ENCODE data around the gene NEMP1.
"Not testable (repeated sequence)": the region's sequence is repeated elsewhere in the genome, so short reads cannot be mapped to it uniquely, and the experiment has no call there.

The NEMP1 gene

DNA sequence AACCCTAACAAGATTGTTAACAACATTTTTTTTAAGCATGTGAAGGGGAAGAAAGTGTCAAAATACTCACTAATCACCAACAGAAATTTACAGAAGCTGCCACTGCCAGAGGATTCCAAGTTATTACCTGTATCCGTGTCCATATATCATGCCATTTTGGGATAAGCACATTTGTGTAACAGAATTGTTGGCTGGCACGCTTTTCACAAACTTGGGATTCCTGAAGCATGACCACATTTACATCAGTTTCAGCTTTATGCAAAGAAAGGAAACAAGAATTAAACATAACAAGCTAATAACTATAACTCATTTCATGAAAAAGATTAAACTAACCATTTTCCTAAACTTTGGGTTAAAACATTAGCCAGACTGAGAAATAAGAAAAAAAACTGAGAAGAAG is 5.9 kb downstream of the NEMP1 start:
- Histone ChIP-seq H3K4me3 (no peak overlapping the region), H3K27ac (peak overlapping the region in 4 of 21 experiments; percentile 24 to 43 (median 36))

DNA sequence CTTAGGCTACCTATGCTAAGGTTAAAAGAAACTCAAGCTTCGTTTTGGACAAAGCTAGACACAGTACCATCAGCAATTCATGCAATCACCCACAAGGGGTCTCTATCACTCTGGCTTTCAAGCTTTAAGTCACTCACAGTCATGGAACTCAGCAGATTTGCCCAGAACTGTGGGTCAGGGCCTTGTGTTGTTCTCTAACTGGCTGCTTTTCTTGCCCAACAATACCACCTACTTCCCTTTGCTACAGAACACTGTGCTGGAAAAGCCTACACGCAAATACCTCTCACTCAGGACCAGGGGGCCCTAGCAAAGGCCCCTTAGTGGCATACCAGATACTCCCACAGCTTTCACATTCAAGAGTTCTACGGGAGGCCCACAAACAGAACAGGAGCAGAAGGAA is 9.1 kb downstream of the NEMP1 start:
- peak overlapping the region in 19 of 21 experiments; percentile 10 to 82 (median 47) for H3K27ac ChIP-seq

DNA sequence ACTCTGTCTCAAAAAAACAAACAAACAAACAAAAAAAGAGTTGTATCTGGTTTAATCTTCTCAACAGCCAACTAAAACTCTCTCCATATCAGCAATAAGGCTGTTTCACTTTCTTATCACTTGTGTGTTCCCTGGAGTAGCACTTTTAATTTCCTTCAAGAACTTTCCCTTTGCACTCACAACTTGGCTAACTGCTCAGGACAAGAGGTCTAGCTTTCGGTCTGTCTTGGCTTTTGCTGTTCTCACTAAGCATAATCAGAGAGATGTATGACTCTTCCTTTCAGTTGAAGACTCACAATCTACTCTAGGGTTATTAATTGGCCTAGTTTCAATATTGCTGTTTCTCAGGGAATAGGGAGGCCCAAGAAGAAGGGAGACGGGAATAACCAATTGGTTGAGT is 12.3 kb downstream of the NEMP1 start:
- H3K4me3 ChIP-seq: no peak overlapping the region
- no peak overlapping the region for H3K27ac ChIP-seq

More for the DNA sequence above, 9.1 kb downstream of the NEMP1 start:
- H3K4me3 ChIP-seq: no peak overlapping the region

DNA sequence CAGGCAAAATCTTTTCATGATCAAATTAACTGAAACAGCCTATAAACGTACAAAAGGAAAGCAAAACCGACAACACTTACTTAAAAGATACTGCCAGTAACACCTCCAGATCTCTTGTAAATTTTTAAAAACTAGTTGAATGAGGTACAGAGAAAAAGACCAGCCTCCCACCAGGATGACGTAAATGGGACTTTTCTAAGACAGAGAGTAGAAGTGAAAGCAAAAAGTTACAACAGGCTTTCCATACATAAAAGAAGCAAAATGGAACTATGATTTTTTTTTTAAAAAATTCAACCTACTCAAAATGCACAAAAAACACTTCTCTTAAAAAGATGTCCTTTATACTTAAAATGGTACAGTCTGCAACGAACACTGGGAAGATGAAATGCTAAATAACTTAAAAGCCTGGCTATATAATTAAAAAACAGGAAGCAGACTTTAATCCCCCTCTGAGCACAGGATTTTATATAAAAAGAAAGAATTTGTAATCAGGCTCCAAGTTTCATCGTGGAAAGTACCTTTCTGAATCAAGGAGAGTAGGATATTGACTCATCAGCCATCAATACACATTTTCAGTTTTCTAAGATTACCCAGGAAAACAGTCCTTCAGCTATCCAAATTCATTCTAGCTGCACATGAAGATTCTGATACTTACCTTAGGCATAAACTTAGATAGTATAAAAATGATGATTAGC is 14.5 kb downstream of the NEMP1 start:
- Histone ChIP-seq H3K4me3 (no peak overlapping the region), H3K27ac (peak overlapping the region in 11 of 21 experiments; percentile 3 to 70 (median 32))

DNA sequence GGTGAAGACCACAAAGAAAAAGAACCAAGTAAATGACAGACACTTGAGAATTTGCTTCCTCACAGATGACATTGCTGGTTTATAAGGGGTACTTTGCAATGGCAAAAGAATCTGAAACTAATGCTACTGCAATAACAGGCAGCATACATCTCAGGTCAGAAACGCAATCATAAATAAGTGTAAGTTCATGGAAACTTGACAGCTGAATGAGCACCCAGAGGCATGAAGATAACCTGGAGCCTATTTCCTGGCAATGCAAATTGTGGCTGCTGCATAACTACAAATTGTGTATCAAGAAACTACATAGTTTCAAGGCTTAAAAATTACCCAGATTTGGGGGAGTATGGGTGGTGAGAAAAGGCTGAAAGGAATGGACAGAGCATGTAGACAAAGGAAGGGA is 20.1 kb downstream of the NEMP1 start:
- no peak overlapping the region for H3K4me3 ChIP-seq
- H3K27ac ChIP-seq: no peak overlapping the region

DNA sequence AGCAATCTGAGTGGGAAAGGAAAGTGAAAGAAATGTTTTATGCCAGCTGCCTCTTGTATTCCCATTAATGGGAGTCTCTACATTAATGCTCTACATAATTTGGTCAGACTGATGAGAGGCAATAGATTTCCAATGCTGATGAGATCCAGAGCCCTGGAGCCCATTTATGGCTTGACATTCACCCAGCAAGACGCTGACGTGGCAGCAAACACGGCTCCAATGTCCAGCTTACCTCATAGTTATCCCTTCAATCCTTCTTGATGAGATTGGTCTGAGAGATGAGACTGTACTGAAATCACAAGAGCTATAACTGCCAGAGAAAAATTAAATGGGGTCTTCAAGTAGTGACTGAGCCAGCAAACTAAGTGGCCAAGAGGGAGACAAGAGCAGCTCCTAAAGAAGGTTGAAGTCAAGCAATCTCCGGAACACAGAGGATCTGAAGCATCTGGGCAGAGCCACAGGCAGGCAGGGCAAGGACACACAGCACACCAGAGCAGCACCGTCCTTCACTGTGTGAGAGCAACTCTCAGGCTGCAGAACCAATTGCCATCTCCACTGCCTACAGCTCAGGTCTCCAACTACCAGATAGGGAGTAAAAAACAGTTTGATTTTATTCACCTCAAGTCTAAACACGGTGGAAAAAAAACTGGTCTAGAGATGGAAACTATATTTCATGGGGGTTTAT is 21.4 kb downstream of the NEMP1 start:
- Histone ChIP-seq H3K27ac (peak overlapping the region in 4 of 21 experiments; percentile 2 to 14 (median 4)), H3K4me3 (no peak overlapping the region)

DNA sequence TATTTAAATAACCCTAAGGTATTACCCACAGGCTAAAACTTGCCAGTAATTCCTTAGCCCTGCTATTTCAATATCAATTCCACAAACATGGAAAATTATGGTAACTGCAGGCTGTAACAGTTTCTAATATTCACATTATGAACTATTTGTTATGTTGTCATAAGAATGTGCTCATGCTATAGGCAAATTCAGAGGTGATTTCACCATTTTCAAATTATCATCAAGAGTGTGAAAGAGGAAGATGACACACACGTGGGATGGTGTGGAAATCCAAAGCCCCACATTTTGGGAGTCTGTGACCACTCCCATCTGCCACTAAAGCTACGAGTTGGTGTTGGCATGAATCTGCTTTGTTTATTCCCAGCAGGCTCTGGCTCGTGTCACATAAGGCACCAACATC is 22.8 kb downstream of the NEMP1 start:
- Histone ChIP-seq H3K4me3 (no peak overlapping the region), H3K27ac (peak overlapping the region in 1 of 21 experiments; percentile 12)

DNA sequence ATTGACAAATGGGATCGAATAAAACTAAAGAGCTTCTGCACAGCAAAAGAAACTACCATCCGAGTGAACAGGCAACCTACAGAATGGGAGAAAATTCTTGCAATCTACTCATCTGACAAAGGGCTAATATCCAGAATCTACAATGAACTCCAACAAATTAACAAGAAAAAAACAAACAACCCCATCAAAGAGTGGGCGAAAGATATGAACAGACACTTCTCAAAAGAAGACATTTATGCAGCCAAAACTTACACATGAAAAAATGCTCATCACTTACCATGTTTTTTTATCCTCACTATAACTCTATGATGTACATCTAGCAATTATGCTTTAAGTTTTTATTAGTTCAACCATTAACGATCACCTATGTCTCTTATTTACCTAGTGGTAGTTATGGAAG is 24.7 kb downstream of the NEMP1 start:
- not testable (repeated sequence) for H3K4me3 ChIP-seq, H3K27ac ChIP-seq

DNA sequence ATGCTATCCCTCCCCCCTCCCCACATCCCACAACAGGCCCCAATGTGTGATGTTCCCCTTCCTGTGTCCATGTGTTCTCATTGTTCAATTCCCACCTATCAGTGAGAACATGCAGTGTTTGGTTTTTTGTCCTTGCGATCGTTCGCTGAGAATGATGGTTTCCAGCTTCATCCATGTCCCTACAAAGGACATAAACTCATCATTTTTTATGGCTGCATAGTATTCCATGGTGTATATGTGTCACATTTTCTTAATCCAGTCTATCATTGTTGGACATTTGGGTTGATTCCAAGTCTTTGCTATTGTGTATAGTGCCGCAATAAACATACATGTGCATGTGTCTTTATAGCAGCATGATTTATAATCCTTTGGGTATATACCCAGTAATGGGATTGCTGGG is 25.4 kb downstream of the NEMP1 start:
- H3K4me3 ChIP-seq, H3K27ac ChIP-seq: not testable (repeated sequence)

DNA sequence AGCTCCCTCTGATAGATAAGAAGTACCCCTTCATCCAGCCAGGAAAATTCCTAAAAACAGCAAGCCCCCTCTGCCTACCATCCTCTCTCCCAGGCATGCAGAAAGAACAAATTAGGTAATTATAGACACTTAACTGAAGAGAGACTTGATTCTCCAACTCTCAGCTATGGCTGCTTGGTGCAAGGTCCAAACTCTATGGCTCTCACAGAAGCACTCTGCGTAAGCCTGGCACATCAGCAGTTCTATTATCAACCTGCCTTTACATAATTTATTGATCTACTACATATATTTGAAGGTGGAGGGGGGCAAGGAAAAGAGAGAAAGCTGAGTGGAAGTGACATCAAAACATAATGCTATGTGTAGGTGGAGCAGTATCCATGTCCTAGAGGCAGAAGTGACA is 27.6 kb downstream of the NEMP1 start:
- no peak overlapping the region for H3K27ac ChIP-seq

DNA sequence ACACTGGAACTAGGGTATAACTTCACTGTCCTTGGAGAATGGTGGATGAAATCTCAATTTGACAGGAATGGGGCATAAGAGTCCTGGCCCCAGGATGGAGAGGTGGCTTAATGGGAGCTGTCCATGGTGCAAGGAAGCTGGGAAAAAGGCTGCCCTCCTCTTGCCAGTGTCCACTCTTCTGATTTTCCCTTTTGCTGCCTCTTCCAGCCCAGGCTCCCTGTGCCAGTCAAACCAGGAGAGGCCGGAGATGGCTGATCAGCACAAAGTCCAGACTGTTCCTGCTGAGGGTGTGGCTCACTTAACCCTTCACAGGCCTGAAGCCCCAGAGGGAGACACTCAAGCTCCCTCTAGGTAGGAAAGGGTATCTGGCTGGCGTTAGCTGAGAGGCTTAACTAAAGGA is 28.7 kb downstream of the NEMP1 start, which contains the start of gene MYO1A:
Gene MYO1A (minus strand): TSS at position 240 of the 400 bp plus-strand sequence. CDS start 1,806 bp downstream, outside the sequence.
- no peak within 1 kb of the TSS for H3K4me3 ChIP-seq
- H3K27ac ChIP-seq: no peak within 1 kb of the TSS

More for the DNA sequence above, 27.6 kb downstream of the NEMP1 start:
- H3K4me3 ChIP-seq: no peak overlapping the region

DNA sequence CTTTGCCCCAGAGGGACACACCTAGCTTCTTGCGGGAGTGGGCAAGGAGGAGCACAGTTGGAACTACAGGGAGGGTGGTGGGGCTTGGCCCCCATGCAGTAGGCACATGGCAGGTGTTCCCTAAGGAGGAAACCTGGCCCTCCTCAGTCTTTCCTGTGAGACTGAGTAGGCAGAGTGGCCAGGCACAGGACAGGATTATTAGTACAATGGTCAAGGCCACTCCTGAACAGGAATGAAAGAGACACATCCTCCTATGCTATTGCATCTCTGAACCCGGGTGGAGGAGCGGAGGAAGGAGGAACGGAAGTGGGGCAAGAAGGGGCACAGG is 29.5 kb downstream of the NEMP1 start:
- Histone ChIP-seq H3K27ac (no peak overlapping the region), H3K4me3 (no peak overlapping the region)

DNA sequence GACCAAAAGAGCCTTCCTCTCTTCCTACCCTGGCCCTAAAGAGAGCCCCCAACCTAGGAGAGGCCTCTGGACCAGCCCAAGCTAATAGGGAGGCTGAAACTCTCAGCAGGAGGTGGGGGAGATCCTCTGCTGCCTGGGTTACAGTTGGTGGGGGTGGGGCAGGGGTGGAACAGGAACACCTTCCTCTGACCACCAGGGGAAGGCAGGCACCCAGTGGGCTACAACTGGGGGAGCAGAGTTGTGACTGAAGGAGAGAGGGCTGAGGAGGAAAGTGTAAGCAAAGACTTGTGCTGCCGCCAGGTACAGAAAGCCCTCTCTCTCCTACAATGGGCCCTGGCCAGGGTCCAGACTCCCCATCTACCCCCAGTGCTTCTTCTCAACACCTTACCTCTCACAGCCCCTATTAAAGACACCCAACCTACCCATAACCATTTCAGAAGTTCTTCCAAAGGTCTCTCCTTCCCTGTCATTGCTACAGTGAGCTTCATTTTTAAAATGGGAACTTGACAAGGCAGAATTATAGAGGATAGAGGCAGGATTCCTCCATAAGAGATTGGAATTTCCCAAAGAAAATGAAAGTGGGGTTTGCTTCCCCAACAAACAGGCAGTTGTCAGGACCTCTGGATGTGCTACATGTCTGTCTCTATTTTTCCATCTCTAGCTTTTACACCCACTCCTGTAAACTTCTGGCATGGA is 30.0 kb downstream of the NEMP1 start:
- Histone ChIP-seq H3K27ac (no peak overlapping the region), H3K4me3 (no peak overlapping the region)

DNA sequence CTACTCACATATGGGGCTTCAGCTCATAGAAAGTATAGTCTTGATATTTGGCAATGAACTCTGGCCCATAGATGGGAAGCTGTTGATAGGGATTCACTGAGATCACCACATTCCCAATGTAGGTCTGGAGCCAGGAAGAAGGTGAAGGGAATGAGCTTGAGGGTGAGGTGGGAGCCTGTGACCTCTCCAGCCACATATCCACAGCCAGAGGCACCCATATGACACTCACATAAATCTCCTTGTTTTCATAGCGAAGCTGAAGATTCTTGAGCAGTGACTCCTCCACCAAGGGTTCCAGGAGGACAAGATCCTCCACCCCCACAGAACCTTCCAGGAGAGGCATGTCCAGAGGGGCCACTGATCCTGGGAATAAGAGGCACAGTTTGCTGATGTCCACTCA is 30.6 kb downstream of the NEMP1 start:
- Histone ChIP-seq H3K27ac (peak overlapping the region in 1 of 21 experiments; percentile 14), H3K4me3 (no peak overlapping the region)

DNA sequence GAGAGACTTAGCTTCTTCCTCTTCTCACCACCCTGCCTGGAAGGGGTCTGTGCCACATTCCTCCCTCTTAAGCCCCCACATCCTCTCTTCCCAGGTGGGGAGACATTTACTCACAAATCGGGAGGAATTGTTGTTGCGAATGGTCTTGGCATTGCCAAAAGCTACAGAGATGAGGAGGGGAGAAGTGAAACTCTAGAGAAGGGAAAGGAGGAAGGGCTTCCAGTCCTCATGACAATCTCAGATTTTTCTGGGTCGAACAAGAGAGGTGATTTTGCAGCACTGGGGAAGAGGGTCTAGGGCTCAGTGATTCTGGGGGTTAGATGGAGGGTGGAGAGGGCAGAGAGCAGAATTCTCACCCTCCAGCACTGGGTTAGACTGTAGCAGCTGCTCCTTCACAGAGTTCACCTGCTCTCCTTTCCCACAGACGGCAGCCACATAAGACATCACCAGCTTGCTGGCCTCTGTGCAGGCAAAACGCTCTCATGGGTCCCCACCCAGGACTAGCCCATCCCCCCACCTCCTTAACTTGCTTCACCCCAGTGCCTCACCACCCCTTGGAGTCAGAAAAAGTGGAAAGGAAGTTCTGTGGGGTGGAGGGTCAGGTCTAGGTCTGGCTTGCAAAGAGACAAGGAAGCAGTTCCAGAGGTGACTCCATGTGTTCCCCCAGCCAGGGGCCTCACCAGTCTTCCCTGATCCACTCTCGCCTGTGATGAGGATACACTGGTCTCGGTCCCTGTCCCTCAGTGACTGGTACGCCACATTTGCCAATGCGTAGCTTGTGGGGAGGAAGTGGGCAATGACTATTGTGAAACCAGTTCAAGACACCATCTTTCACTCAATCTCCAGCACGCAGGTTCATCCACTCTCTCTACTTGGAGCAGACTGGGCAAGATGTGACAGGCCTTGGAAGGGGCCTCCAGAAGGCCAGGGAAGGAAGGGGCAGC is 31.4 kb downstream of the NEMP1 start:
- peak overlapping the region in 4 of 21 experiments; percentile 11 to 31 (median 22) for H3K27ac ChIP-seq
- no peak overlapping the region for H3K4me3 ChIP-seq

DNA sequence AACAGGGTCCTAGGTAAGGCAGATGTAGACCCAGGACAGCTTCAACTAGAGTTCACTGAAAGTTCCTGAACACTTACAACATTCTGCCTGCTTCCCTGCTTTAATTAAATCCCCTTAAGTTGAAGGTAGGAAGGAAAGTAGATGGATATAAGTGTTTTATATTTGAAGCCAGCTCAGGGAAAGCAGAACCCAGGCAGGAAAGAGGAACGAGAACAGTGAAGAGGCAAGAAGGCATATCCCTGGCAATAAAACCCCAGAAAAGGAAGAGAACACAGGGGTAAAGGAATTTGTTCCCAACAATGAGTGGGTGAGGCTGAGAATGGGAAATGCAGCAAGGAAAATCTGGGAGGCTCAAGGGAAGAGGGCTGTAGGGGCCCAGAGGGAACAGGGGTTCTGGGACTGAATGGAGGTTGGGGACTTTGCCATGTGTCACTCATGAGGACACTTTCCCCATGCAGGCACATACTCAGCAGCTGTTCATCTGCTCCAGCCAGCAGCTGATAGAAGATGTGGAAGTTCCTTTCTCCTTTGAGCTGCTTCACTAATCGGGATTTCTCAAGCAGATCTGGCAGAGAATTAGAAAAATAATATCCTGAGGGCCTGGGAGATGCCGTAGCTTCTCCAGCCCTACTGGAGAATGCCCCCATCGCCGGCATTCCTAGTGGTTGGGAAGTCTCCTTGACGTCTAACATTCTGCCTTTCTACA is 32.4 kb downstream of the NEMP1 start:
- Histone ChIP-seq H3K27ac (peak overlapping the region in 2 of 21 experiments; percentile 8 to 31), H3K4me3 (no peak overlapping the region)

DNA sequence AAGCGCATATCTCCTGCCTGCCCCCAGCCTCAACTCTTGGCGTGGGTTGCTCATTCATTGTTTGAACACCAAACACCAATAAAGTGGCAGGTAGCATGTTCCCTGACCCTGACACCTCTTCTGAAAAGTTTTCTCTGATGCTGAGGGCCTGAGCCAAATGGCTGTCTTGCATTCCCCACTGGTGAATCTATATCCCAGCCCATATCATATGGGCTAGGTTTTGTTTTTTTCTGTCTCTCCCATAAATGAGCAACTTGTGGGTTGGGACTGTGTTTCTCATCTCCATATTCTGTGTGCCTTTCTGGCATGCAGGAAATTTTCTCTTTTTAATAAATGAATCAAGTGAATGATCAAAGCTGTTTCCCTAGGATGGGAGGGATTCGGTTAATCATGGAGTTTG is 33.7 kb downstream of the NEMP1 start:
- H3K4me3 ChIP-seq: no peak overlapping the region
- no peak overlapping the region for H3K27ac ChIP-seq

DNA sequence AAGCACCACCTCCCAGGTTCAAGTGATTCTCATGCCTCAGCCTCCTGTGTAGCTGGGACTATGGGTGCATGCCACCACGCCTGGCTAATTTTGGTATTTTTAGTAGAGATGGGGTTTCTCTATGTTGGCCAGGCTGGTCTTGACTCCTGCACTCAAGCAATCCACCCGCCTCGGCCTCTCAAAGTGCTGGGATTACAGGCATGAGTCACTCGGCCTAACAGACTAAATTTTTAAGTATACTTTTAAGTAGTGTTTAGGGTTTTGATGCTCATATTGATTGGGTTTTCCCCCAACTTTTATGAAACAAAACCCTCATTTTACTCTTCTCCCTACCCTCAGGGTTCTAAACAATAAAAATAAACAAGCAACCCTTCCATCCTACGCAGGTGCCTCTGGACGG is 34.1 kb downstream of the NEMP1 start:
- Histone ChIP-seq H3K4me3 (no peak overlapping the region), H3K27ac (no peak overlapping the region)

DNA sequence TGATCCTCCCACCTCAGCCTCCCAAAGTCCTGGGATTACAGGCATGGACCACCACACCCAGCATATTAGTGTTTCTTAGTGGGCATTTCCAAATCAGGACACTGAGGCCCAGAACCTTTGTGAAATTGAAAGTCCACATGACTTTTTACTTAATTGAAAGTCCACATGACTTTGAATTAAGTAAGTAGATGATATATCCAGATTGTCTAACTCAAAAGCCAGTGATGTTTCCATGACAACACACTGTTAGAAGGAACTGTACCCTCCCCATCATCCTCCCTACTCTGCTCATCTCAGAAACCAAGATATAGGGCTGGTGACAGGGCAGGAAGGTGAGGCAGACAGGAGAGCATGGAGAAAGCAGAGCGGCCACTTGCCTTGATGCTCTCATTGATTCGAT is 35.9 kb downstream of the NEMP1 start:
- no peak overlapping the region for H3K4me3 ChIP-seq
- no peak overlapping the region for H3K27ac ChIP-seq

Data from skin epidermis (tissue), 12 donors.